ENCODE data around the gene NEDD9.

- TF ChIP-seq CTCF (IDR thresholded peaks at IDR 0.05 in 4 of 5, conservative IDR thresholded peaks at IDR 0.05 in 1 of 5) (no peak), POLR2A (IDR thresholded peaks at IDR 0.05) (no peak)
These were observed 44.4 kb upstream of the NEDD9 start for GRCh38 chr6:11276911-11277274.

Data from gastrocnemius medialis (tissue), 4 donors.